Neural progenitor cell (in vitro differentiated cells): Measurements from ENCODE around the gene SMIM10L2A.

ENCODE experiments used
- CTCF ChIP-seq: fragments of 200-600 bp; sonication (generic); IDR thresholded peaks from 2 replicates; pipeline ENCODE4 v1.5.1; 2017; ENCODE audit warnings: antibody characterized with exemption, mild to moderate bottlenecking
- EZH2 ChIP-seq: fragments of 200-600 bp; sonication (generic); IDR thresholded peaks from 2 replicates; pipeline ENCODE4 v1.6.1; 2017; ENCODE audit warnings: antibody characterized with exemption, mild to moderate bottlenecking, moderate library complexity
- EZH2phosphoT487 ChIP-seq: fragments of 200-600 bp; sonication (generic); IDR thresholded peaks from 2 replicates; pipeline ENCODE4 v1.6.1; 2017; ENCODE audit warnings: antibody characterized with exemption

DNA sequence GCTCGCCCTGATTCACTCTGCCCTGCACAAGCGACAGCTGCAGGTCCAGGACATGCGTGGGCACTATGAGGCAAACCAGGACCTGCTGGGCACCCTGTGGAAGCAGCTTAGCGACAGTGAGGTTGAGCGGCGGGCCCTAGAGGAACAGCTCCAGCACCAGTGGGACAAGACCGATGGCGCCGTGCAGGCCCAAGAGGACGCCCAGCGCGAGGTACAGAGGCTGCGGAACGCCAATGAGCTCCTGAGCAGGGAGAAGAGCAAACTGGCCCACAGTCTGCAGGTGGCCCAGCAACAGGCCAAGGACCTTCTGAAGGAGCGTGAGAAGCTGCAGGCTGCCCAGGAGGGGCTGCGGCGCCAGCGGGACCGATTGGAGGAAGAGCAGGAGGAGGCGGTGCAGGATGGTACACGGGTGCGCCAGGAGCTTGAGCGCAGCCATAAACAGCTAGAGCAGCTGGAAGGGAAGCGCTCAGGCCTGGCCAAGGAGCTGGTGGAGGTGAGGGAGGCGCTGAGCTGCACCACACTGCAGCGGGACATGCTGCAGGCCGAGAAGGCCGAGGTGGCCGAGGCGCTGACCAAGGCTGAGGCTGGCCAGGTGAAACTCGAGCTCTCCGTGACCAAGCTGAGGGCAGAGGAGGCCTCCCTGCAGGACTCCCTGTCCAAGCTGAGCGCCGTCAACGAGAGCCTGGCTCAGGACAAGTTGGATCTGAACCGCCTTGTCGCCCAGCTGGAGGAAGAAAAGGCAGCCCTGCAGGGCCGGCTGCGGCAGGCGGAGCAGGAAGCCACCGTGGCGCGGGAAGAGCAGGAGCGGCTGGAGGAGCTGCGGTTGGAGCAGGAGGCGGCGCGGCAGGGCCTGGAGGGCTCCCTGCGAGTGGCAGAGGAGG is 12.8 kb downstream of the SMIM10L2A start:
- TF ChIP-seq CTCF (no peak), EZH2 (no peak), EZH2phosphoT487 (no peak)
